ENCODE measurements around the gene ANKRD23.

- no peak for TF ChIP-seq POLR2AphosphoS5 (IDR thresholded peaks at IDR 0.05; ENCODE audit: low read depth, low read length)
- no peak for TF ChIP-seq REST (IDR thresholded peaks at IDR 0.05; ENCODE audit: insufficient read depth in 1 of 2, low read depth in 2 of 2, low read length in 2 of 2)
- no peak for TF ChIP-seq SIN3A (IDR thresholded peaks at IDR 0.05; ENCODE audit: borderline replicate concordance, insufficient read depth, low read length)
Measured at GRCh38 chr2:96804986-96805385, 38.8 kb downstream of the ANKRD23 start.

Data from PFSK-1 (cell line).